Heart right ventricle (tissue), 16 donors: ENCODE results near the gene P2RX7. TPM values are rescaled to one million over a fixed set of nuclear protein-coding genes. Genes with fewer than 3 reads are reported as not detected.

Source experiments
- ATAC-seq, 8 donors: fragments of 200-7000 bp; cut with Tn5 transposase; one replicate each; pipeline ENCODE4 v1.9.1; 2020; ENCODE audit warnings: mild to moderate bottlenecking in 8 of 8, moderate library complexity in 8 of 8, moderate number of reproducible peaks in 1 of 8
- DNase-seq, 2 donors: peaks; one replicate each; pipeline ENCODE4 v3.0.0-alpha.2; 2020
- H3K27ac ChIP-seq, 10 donors: fragments of 200-600 bp; sonication (generic) in 2 of 10; one replicate each; pipeline versions ENCODE4 v1.5.0 to v1.8.0; 2020 to 2022; ENCODE audit warnings: mild to moderate bottlenecking in 3 of 10
- H3K27me3 ChIP-seq, 7 donors: fragments of 200-600 bp; one replicate each; pipeline ENCODE4 v1.8.0; 2021 to 2022; ENCODE audit warnings: mild to moderate bottlenecking in 2 of 7
- H3K36me3 ChIP-seq, 9 donors: fragments of 200-600 bp; sonication (generic) in 1 of 9; one replicate each; pipeline versions ENCODE4 v1.5.0 to v1.8.0; 2020 to 2022; ENCODE audit warnings: mild to moderate bottlenecking in 2 of 9
- H3K4me1 ChIP-seq, 9 donors: fragments of 200-600 bp; sonication (generic) in 1 of 9; one replicate each; pipeline versions ENCODE4 v1.5.0 to v1.8.0; 2020 to 2022; ENCODE audit warnings: mild to moderate bottlenecking in 4 of 9
- H3K4me3 ChIP-seq, 10 donors: fragments of 200-600 bp; sonication (generic) in 2 of 10; one replicate each; pipeline versions ENCODE4 v1.5.0 to v1.8.0; 2020 to 2022; ENCODE audit warnings: mild to moderate bottlenecking in 7 of 10, moderate library complexity in 2 of 10
- H3K9me3 ChIP-seq, 11 donors: fragments of 200-600 bp in 10 of 11; sonication (generic) in 2 of 11; one replicate each; pipeline versions ENCODE4 v1.5.0 to v1.8.0; 2013 to 2022; ENCODE audit warnings: mild to moderate bottlenecking in 2 of 11, control low read depth in 1 of 11, moderate library complexity in 1 of 11
- CTCF ChIP-seq, 9 donors: fragments of 200-600 bp; sonication (generic) in 2 of 9; IDR thresholded peaks; one replicate each; pipeline versions ENCODE4 v1.5.0 to v1.8.0; 2021 to 2022; ENCODE audit warnings: antibody characterized with exemption in 9 of 9, mild to moderate bottlenecking in 5 of 9, moderate library complexity in 1 of 9
- WGBS, 2 donors: extraction: QIAGEN DNeasy Blood & Tissue Kit; methylation state at CpG; one replicate each; pipeline ENCODE4 v1.1.7; 2013; ENCODE audit warnings: inconsistent platforms in 1 of 2; 5-methylcytosine and 5-hydroxymethylcytosine counted together
- intact Hi-C, 10 donors: fragments of 100-400 bp; cut with DNase I; formaldehyde crosslinking; loops; one replicate each; pipeline versions ENCODE4 v1.11.1 to v1.14.2; 2022
- polyA plus RNA-seq, 2 donors: library from polyadenylated mRNA; stranded (reverse); fragments of 200-250 nt; gene quantifications; one replicate each; pipeline ENCODE4 v1.2.3, GENCODE V29; 2013
- total RNA-seq, 10 donors: library from RNA; stranded (reverse); fragmentation: NEBNext Ultra II Directional in 3 of 10; extraction: Animal tissue kit (Norgen Biotek cat#: 25700) in 3 of 10; gene quantifications; one replicate each; pipeline versions ENCODE4 v1.2.1 to v1.2.4, GENCODE V29; 2021 to 2023
- donor health status: Arrhythmogenic right ventricular cardiomyopathy.
- donor health status: ischemic (EF 13 %, LVEDD 7.1; RV severe dilation, severe dysfunction).
- donor health status: healthy with polysubstance abuse.
- donor health status: DM: no; HTN: yes; CAD: no.
- donor health status: DM: no; HTN: no; CAD: no.
- donor health status: ischemic (EF 25% LVEDD 6.9; RV normal size, moderate dysfunction).
- donor health status: ischemic (EF 25% LVEDD 5.7; RV mildly dilated, moderate dysfunction).
- donor health status: healthy.
- donor health status: DM: yes; HTN: yes; CAD: no.
- donor health status: Ischemic cardiomyopathy.
- donor health status: ischemic (EF 35%, LVEDD 5.7; RV mildly dilated, moderate dysfunction).
- donor health status: nonischemic (EF 11% LVEDD 7.7; RV severe dilation, severe dysfunction).
- donor health status: DM: yes; HTN: yes; CAD: no.
- donor health status: PGD.
- donor health status: ischemic (EF 29% LVEDD 5.4; RV normal size, mild dysfunction).
- donor health status: nonischemic (EF 23%, LVEDD 6.1; RV moderate dilation, normal function).

P2RX7 gene
- total and polyA plus RNA-seq, 12 donors: 0.25 to 7.0 (median 1.6) TPM

DNA sequence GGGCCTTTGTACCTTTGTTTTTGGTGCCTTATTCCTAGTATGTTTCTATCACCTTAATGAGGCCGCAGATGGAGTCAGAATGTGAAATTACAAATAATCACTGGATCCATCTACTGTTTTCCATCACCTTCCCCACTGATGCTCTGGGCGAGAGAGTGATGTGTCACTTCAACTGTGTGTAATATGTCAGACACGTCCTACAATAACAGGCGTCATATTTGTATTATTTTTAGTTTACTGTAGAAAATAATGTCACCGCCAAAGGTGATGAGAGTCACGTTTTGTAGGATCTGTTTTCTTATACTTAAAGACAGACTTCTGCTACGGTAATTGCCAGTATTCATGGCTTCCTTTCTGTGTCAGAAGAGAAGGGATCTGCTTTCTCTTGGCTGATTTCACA, 54.8 kb downstream of the P2RX7 start:
- H3K9me3 ChIP-seq: peaks cover 0 to under 1% (median 0%) of the 10 kb centered on the region in 11 donors
- DNase-seq (no peak), ATAC-seq (no peak)
- H3K36me3 ChIP-seq: peaks cover 0 to 10% (median 0%) of the 10 kb centered on the region in 9 donors
- no peak overlapping the region for H3K4me3 ChIP-seq
- H3K27me3 ChIP-seq: no peaks in the 10 kb centered on the region
- TF ChIP-seq CTCF (IDR thresholded peaks at IDR 0.05): no peak
- H3K27ac ChIP-seq: no peak overlapping the region
- intact Hi-C loops: no loop called here
- H3K4me1 ChIP-seq: peaks cover 0 to 32% (median 0%) of the 10 kb centered on the region in 9 donors
- WGBS, 2 donors: 80 to 84% methylated on average over 7 of the region's 7 CpGs

DNA sequence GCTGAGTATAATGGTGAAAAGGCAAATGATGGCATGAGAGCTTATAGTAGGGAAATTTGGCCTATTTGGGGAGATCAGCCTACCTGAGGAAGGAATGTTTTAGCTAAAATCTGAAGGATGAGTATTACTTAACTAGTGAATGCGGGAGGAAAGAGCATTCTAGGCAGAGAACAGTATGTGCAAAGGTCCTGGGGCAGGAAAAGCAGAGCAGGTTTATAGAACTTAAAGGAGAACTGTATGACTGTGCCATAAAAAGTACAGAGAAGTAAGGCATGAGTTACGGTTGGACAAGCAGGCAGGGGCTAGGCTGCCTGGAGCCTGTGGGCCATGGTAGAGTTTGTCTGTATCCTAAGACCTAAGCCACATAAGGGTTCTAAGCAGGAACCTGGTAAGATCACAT, 55.6 kb downstream of the P2RX7 start:
- intact Hi-C loops: no loop called here
- H3K27ac ChIP-seq: no peak overlapping the region
- no peaks in the 10 kb centered on the region for H3K9me3 ChIP-seq
- ATAC-seq: no peak
- no peaks in the 10 kb centered on the region for H3K27me3 ChIP-seq
- TF ChIP-seq CTCF (IDR thresholded peaks at IDR 0.05): no peak
- H3K4me1 ChIP-seq: peaks cover 0 to 32% (median 0%) of the 10 kb centered on the region in 9 donors
- H3K4me3 ChIP-seq: no peak overlapping the region
- 94 to 97% methylated on average over 2 of the region's 2 CpGs for WGBS, 2 donors
- peaks cover 0 to 10% (median 0%) of the 10 kb centered on the region in 9 donors for H3K36me3 ChIP-seq
- no peak for DNase-seq

GRCh38 chr12:121189131-121189530, 56.5 kb downstream of the P2RX7 start:
- no peak for TF ChIP-seq CTCF (IDR thresholded peaks at IDR 0.05)
- intact Hi-C loops: no loop called here
- Histone ChIP-seq H3K36me3 (peaks cover 0 to 8% (median 0%) of the 10 kb centered on the region in 9 donors), H3K9me3 (no peaks in the 10 kb centered on the region), H3K4me3 (no peak overlapping the region), H3K27ac (no peak overlapping the region), H3K4me1 (peaks cover 0 to 32% (median 0%) of the 10 kb centered on the region in 9 donors), H3K27me3 (no peaks in the 10 kb centered on the region)
- no peak for ATAC-seq
- WGBS, 2 donors: 88 to 91% methylated on average over 9 of the region's 9 CpGs
- DNase-seq: no peak

DNA sequence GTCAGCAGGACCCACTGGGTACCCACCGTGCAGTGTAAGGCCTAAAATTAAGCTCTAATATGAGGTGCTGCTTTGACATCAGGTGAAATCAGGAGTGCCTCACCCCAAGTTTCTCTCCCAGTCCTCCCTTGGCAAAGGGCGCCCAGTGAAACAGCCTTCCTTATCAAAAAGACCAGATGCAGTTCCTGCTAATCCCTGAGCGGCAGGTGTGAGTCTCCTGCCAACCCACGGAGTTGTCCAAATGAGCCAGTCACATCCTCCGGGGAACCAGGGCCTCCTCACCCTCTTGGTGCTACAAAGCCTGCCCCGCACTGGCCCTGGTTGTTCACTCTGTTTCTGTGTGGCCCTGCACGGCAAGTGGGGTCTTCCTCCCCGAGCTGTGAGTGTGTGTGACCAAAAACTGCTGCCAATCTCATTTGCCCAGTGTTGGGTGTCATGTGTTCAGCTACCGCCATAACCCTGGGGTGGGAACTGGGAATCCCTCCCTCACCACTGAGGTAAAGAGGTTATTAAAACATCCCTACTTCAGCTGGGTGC, 57.0 kb downstream of the P2RX7 start:
- Histone ChIP-seq H3K4me3 (no peak overlapping the region), H3K4me1 (peaks cover 0 to 32% (median 0%) of the 10 kb centered on the region in 9 donors), H3K36me3 (peaks cover 0 to 3% (median 0%) of the 10 kb centered on the region in 9 donors), H3K27me3 (no peaks in the 10 kb centered on the region), H3K27ac (peak overlapping the region in 1 of 10 donors; percentile 35), H3K9me3 (no peaks in the 10 kb centered on the region)
- intact Hi-C loops: loop anchor here in 1 of 10 donors (10.0 kb wide), 1 partner anchor 65 kb away; no protein-coding TSS in a partner anchor
- DNase-seq (no peak), ATAC-seq (no peak)
- no peak for TF ChIP-seq CTCF (IDR thresholded peaks at IDR 0.05)
- WGBS, 2 donors: 87% methylated on average over 9 of the region's 9 CpGs
